Measurements from ENCODE around the gene TSPAN5. TPM values are rescaled to one million over a fixed set of nuclear protein-coding genes. Genes with fewer than 3 reads are reported as not detected.

Gene TSPAN5
- total and polyA plus RNA-seq, 9 of the 15 experiments (the other 6 are each of a cell fraction or from before 2014, with no cell fraction given): 0.58 to 6.6 (median 0.73) TPM

GRCh38 chr4:98686847-98687246 is 28.4 kb upstream of the TSPAN5 start (continued):
- TF ChIP-seq, protein P1, sequence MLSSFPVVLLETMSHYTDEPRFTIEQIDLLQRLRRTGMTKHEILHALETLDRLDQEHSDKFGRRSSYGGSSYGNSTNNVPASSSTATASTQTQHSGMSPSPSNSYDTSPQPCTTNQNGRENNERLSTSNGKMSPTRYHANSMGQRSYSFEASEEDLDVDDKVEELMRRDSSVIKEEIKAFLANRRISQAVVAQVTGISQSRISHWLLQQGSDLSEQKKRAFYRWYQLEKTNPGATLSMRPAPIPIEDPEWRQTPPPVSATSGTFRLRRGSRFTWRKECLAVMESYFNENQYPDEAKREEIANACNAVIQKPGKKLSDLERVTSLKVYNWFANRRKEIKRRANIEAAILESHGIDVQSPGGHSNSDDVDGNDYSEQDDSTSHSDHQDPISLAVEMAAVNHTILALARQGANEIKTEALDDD (IDR thresholded peaks at IDR 0.05): peak; percentile 85
- no peak for TF ChIP-seq ZNF212 (CRISPR knock-in tag; IDR thresholded peaks at IDR 0.05)
- no peak for TF ChIP-seq ZNF263 (CRISPR knock-in tag; IDR thresholded peaks at IDR 0.05; ENCODE audit: borderline replicate concordance)
- no peak for TF ChIP-seq RUNX1 (IDR thresholded peaks at IDR 0.05; ENCODE audit: low read depth)
- no peak for TF ChIP-seq ZFP1 (CRISPR knock-in tag; IDR thresholded peaks at IDR 0.05)
- no peak for TF ChIP-seq CEBPZ (IDR thresholded peaks at IDR 0.05; ENCODE audit: borderline replicate concordance, low read depth, low read length)
- TF ChIP-seq HNRNPLL (IDR thresholded peaks at IDR 0.05; ENCODE audit: low read depth, low read length, poor library complexity, severe bottlenecking): no peak
- no peak for TF ChIP-seq ZKSCAN8 (CRISPR knock-in tag; IDR thresholded peaks at IDR 0.05)
- TF ChIP-seq TEAD1 (CRISPR knock-in tag; IDR thresholded peaks at IDR 0.05): peak in 1 of 2 experiments; percentile 55; a peak in 1 of 4 replicates
- no peak for TF ChIP-seq SAP30 (IDR thresholded peaks at IDR 0.05; ENCODE audit: borderline replicate concordance, insufficient read depth, low read depth, low read length, poor library complexity, severe bottlenecking)
- TF ChIP-seq KLF13 (tag; IDR thresholded peaks at IDR 0.05; ENCODE audit: borderline replicate concordance, low read depth): no peak
- TF ChIP-seq ZNF76 (CRISPR knock-in tag; IDR thresholded peaks at IDR 0.05; ENCODE audit: borderline replicate concordance): no peak
- TF ChIP-seq KAT2B (IDR thresholded peaks at IDR 0.05; ENCODE audit: low read depth, low read length): no peak
- TF ChIP-seq HNRNPL (IDR thresholded peaks at IDR 0.05; ENCODE audit: low read depth, low read length): no peak
- TF ChIP-seq ZNF41 (CRISPR knock-in tag; conservative IDR thresholded peaks at IDR 0.05): no peak
- no peak for TF ChIP-seq PRPF4 (IDR thresholded peaks at IDR 0.05; ENCODE audit: insufficient read depth, low read depth, low read length, poor library complexity, severe bottlenecking)
- TF ChIP-seq ZFP30 (CRISPR knock-in tag; IDR thresholded peaks at IDR 0.05; ENCODE audit: borderline replicate concordance): no peak
- TF ChIP-seq ZEB2 (IDR thresholded peaks at IDR 0.05): no peak
- TF ChIP-seq CBFA2T3 (IDR thresholded peaks at IDR 0.05): peak; percentile 97
- TF ChIP-seq TARDBP (IDR thresholded peaks at IDR 0.05): no peak
- TF ChIP-seq ILK (tag; IDR thresholded peaks at IDR 0.05; ENCODE audit: borderline replicate concordance, low read depth): no peak
- no peak for TF ChIP-seq ADNP (tag; IDR thresholded peaks at IDR 0.05)
- TF ChIP-seq KDM5B (IDR thresholded peaks at IDR 0.05; ENCODE audit: insufficient replicate concordance, low read depth, low read length): no peak
- TF ChIP-seq BRD4 (IDR thresholded peaks at IDR 0.05): no peak
- TF ChIP-seq NCOA4 (IDR thresholded peaks at IDR 0.05; ENCODE audit: partially characterized antibody): no peak
- TF ChIP-seq ERF (CRISPR knock-in tag; IDR thresholded peaks at IDR 0.05): no peak
- TF ChIP-seq RHOXF2B (CRISPR knock-in tag; conservative IDR thresholded peaks at IDR 0.05): no peak
- TF ChIP-seq PHTF2 (CRISPR knock-in tag; IDR thresholded peaks at IDR 0.05): no peak

All from K562 (cell line).